HCT116 (cell line): ENCODE measurements around the gene ATXN1.
"Not testable (repeated sequence)": the region's sequence is repeated elsewhere in the genome, so short reads cannot be mapped to it uniquely, and the experiment has no call there.

Experiments used
- CEBPB ChIP-seq: IDR thresholded peaks from 2 replicates; pipeline ENCODE4 v1.6.1; 2012; ENCODE audit warnings: low read depth
- EGR1 ChIP-seq: IDR thresholded peaks from 2 replicates; pipeline ENCODE4 v1.6.1; 2012; ENCODE audit warnings: low read depth
- EZH2 ChIP-seq: fragments of 200-600 bp; sonication (generic); IDR thresholded peaks from 2 replicates; pipeline ENCODE4 v1.6.1; 2017; ENCODE audit warnings: antibody characterized with exemption, mixed run types
- EZH2phosphoT487 ChIP-seq: fragments of 200-600 bp; IDR thresholded peaks from 2 replicates; pipeline ENCODE4 v1.6.1; 2018; ENCODE audit warnings: antibody characterized with exemption, borderline replicate concordance
- POLR2AphosphoS5 ChIP-seq: IDR thresholded peaks from 2 replicates; pipeline ENCODE4 v1.6.1; 2011; ENCODE audit warnings: mild to moderate bottlenecking, low read depth, low read length, moderate library complexity
- SP1 ChIP-seq: IDR thresholded peaks from 2 replicates; pipeline ENCODE4 v1.6.1; 2012; ENCODE audit warnings: low read depth
- TF ChIP-seq, protein P1 (sequence below), 3 experiments: fragments of 200-600 bp in 1 of 3; sonication (generic) in 1 of 3; IDR thresholded peaks in 2 of 3; conservative IDR thresholded peaks in 1 of 3; 2 replicates each; pipeline ENCODE4 v1.5.1; 2012 to 2017; ENCODE audit warnings: low read depth in 2 of 3, low read length in 2 of 3, antibody characterized with exemption in 1 of 3, borderline replicate concordance in 1 of 3, control low read depth in 1 of 3, mild to moderate bottlenecking in 1 of 3, mixed read lengths in 1 of 3, mixed run types in 1 of 3, moderate library complexity in 1 of 3; ENCODE audit not compliant: insufficient read depth in 1 of 3
- TF ChIP-seq, protein P2 (sequence below): IDR thresholded peaks from 2 replicates; pipeline ENCODE4 v1.6.1; 2012
- TF ChIP-seq, protein P3 (sequence below): IDR thresholded peaks from 2 replicates; pipeline ENCODE4 v1.6.1; 2011; ENCODE audit warnings: mild to moderate bottlenecking, low read length, moderate library complexity; ENCODE audit not compliant: insufficient replicate concordance; ENCODE audit errors: extremely low read depth

DNA sequence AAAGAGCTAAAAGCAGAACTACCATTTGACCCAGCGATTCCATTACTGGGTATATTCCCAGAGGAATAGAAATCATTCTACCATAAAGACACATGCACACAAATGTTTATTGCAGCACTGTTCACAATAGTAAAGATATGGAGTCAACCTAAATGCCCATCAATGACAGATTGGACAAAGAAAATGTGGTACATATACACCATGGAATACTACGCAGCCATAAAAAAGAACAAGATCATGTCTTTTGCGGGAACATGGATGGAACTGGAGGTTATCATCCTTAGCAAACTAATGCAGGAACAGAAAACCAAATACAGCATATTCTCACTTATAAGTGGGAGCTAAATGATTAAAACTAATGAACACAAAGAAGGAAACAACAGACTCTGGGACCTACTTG lies 23.7 kb upstream of the ATXN1 start:
- not testable (repeated sequence) for TF ChIP-seq EGR1, POLR2AphosphoS5, CEBPB, SP1, EZH2phosphoT487, EZH2
- TF ChIP-seq, protein P1, sequence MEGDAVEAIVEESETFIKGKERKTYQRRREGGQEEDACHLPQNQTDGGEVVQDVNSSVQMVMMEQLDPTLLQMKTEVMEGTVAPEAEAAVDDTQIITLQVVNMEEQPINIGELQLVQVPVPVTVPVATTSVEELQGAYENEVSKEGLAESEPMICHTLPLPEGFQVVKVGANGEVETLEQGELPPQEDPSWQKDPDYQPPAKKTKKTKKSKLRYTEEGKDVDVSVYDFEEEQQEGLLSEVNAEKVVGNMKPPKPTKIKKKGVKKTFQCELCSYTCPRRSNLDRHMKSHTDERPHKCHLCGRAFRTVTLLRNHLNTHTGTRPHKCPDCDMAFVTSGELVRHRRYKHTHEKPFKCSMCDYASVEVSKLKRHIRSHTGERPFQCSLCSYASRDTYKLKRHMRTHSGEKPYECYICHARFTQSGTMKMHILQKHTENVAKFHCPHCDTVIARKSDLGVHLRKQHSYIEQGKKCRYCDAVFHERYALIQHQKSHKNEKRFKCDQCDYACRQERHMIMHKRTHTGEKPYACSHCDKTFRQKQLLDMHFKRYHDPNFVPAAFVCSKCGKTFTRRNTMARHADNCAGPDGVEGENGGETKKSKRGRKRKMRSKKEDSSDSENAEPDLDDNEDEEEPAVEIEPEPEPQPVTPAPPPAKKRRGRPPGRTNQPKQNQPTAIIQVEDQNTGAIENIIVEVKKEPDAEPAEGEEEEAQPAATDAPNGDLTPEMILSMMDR (IDR thresholded peaks at IDR 0.05 in 2 of 3, conservative IDR thresholded peaks at IDR 0.05 in 1 of 3; ENCODE audit: borderline replicate concordance in 1 of 3, insufficient read depth in 1 of 3, low read depth in 2 of 3, low read length in 2 of 3) = not testable (repeated sequence)
- TF ChIP-seq, protein P2, sequence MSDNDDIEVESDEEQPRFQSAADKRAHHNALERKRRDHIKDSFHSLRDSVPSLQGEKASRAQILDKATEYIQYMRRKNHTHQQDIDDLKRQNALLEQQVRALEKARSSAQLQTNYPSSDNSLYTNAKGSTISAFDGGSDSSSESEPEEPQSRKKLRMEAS = not testable (repeated sequence)
- TF ChIP-seq, protein P3, sequence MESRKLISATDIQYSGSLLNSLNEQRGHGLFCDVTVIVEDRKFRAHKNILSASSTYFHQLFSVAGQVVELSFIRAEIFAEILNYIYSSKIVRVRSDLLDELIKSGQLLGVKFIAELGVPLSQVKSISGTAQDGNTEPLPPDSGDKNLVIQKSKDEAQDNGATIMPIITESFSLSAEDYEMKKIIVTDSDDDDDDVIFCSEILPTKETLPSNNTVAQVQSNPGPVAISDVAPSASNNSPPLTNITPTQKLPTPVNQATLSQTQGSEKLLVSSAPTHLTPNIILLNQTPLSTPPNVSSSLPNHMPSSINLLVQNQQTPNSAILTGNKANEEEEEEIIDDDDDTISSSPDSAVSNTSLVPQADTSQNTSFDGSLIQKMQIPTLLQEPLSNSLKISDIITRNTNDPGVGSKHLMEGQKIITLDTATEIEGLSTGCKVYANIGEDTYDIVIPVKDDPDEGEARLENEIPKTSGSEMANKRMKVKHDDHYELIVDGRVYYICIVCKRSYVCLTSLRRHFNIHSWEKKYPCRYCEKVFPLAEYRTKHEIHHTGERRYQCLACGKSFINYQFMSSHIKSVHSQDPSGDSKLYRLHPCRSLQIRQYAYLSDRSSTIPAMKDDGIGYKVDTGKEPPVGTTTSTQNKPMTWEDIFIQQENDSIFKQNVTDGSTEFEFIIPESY = not testable (repeated sequence)
